ENCODE measurements around the gene ZNF365.

The ZNF365 gene

GRCh38 chr10:62384447-62385081 lies 10.4 kb downstream of the ZNF365 start:
- no peak for DNase-seq (ENCODE audit: low read depth)
- H3K4me3 ChIP-seq (ENCODE audit: low read length) = no peak overlapping the region
- TF ChIP-seq CTCF (conservative IDR thresholded peaks at IDR 0.05; ENCODE audit: low read length) = no peak

DNA sequence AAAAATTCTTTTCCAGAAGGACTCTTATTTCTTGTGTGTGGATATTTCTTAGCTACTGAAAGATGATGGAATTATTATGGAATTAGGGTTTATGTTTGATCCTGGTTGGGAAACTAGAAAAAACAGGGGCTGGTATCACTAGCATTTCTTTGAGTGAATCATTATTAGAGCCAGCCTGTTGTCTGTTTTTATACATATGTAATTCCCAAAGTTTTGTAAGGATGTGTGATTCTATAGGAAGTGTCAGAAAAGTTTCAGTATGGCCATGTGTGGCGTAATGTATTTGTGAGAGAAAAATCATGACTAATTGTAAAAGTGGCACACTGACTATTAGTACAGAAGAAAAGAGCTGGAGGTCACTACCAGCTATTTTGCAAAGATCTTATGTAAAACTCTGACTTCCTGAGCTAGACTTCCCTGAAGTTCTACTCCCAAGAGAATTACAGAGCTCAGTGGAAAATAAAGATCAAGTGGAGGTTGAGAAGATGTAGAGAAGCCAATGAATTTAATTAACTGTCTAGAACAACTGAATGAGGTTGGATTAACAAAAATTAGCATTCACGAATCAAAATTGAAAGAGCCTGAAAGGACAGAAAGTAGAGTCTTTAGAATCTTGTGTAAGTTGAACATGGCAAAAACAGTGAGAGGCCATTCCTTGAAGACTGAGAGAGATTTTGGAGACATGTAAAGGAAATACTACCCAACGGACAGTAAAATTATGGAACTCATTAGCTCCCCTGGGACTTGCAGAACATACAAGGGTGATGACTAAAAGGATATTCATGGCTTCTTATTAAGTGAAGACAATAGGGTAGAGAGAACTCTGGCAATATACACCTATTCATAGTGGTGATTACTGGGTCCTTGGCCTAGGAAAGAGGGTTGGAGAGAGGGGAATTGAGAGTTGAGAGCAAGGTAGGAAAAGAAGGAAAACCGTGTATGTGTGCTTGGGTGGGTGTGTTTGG lies 12.5 kb downstream of the ZNF365 start:
- TF ChIP-seq CTCF (conservative IDR thresholded peaks at IDR 0.05; ENCODE audit: low read length) = no peak
- no peak overlapping the region for H3K4me3 ChIP-seq (ENCODE audit: low read length)
- peak; percentile 50 for DNase-seq (ENCODE audit: low read depth)

DNA sequence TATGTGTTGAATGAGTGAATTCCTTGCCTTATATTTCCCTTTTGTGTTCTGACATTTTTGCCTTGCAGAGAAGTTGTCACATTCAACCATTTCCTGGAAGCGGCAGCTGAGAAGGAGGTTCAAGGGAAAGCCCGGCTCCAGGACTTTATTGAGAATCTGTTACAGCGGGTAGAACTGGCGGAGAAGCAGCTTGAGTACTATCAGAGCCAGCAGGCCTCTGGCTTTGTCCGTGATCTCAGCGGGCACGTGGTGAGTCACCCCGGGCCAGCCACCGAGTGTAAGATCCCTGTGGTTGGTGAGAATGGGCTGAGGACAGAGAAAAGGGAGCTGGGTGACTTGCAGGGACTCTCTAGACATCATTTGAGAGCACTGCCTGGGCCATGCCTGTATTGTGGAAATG lies 14.2 kb downstream of the ZNF365 start:
- DNase-seq (ENCODE audit: low read depth) = no peak
- TF ChIP-seq CTCF (conservative IDR thresholded peaks at IDR 0.05; ENCODE audit: low read length) = no peak
- H3K4me3 ChIP-seq (ENCODE audit: low read length) = no peak overlapping the region

- DNase-seq (ENCODE audit: low read depth) = no peak
- no peak overlapping the region for H3K4me3 ChIP-seq (ENCODE audit: low read length)
- TF ChIP-seq CTCF (conservative IDR thresholded peaks at IDR 0.05; ENCODE audit: low read length) = no peak
Measured at GRCh38 chr10:62390497-62391176, 16.5 kb downstream of the ZNF365 start.

- no peak for TF ChIP-seq CTCF (conservative IDR thresholded peaks at IDR 0.05; ENCODE audit: low read length)
- no peak for DNase-seq (ENCODE audit: low read depth)
- H3K4me3 ChIP-seq (ENCODE audit: low read length) = no peak overlapping the region
Measured at GRCh38 chr10:62393237-62393636, 19.1 kb downstream of the ZNF365 start.

- no peak overlapping the region for H3K4me3 ChIP-seq (ENCODE audit: low read length)
- TF ChIP-seq CTCF (conservative IDR thresholded peaks at IDR 0.05; ENCODE audit: low read length) = no peak
- no peak for DNase-seq (ENCODE audit: low read depth)
Measured at GRCh38 chr10:62394556-62395018, 20.4 kb downstream of the ZNF365 start.
